ENCODE data around the gene SLC35A4.

GRCh38 chr5:140566665-140567064 is 2.0 kb downstream of the SLC35A4 start:
- TF ChIP-seq EZH2 (IDR thresholded peaks at IDR 0.05): no peak
- no peak for TF ChIP-seq POLR2AphosphoS5 (IDR thresholded peaks at IDR 0.05; ENCODE audit: borderline replicate concordance, low read depth, low read length)
- TF ChIP-seq FOXP2 (optimal IDR thresholded peaks at IDR 0.05; ENCODE audit: control extremely low read depth, extremely low read length, insufficient read depth): no peak
